IMR-90 (cell line): ENCODE data around the gene ZNF587. TPM values are rescaled to one million over a fixed set of nuclear protein-coding genes. Genes with fewer than 3 reads are reported as not detected.

Experiments
- ATAC-seq: fragments of 200-7000 bp; cut with Tn5 transposase; 2 replicates; pipeline ENCODE4 v1.9.1; 2020; ENCODE audit warnings: low read depth, mild to moderate bottlenecking, moderate library complexity
- BruUV-seq: library from RNA; stranded (reverse); fragments of 400-500 nt; replicated peaks from 2 replicates; lab custom pipeline; 2021; lab: Mats Ljungman, UMichigan
- CTCF ChIA-PET: fragments of 300-600 bp; formaldehyde crosslinking; extraction: SDS; loops from one replicate; lab custom pipeline; 2021; ENCODE audit warnings: antibody characterized with exemption; lab: Yijun Ruan, JAX
- POLR2A ChIA-PET: fragments of 300-600 bp; sonication (Branson Sonifier 250); formaldehyde crosslinking; loops from one replicate; lab custom pipeline; 2022; ENCODE audit warnings: antibody characterized with exemption; ENCODE audit not compliant: unreplicated experiment; lab: Charles Lee
- DNase-seq: peaks from one replicate; pipeline ENCODE4 v3.0.0; 2013
- H2AFZ ChIP-seq: replicated peaks from 2 replicates; pipeline ENCODE3; 2013; ENCODE audit warnings: low read length, mild to moderate bottlenecking; ENCODE audit not compliant: poor library complexity
- H2AK5ac ChIP-seq: 2 replicates; pipeline ENCODE4 v1.6.1; 2013; ENCODE audit warnings: low read depth, low read length, inconsistent platforms
- H2AK9ac ChIP-seq: replicated peaks from 2 replicates; pipeline ENCODE3; 2013; ENCODE audit warnings: mild to moderate bottlenecking, low read depth, low read length, moderate library complexity; ENCODE audit not compliant: poor library complexity
- H2BK120ac ChIP-seq: 2 replicates; pipeline ENCODE4 v1.6.1; 2013; ENCODE audit warnings: low read depth, low read length, inconsistent platforms
- H2BK15ac ChIP-seq: 3 replicates; pipeline ENCODE4 v1.6.1; 2013; ENCODE audit warnings: low read depth, low read length, inconsistent platforms
- H2BK20ac ChIP-seq: 2 replicates; pipeline ENCODE4 v1.6.1; 2013; ENCODE audit warnings: low read depth, mild to moderate bottlenecking, inconsistent platforms, low read length, moderate library complexity
- H2BK5ac ChIP-seq: 2 replicates; pipeline ENCODE4 v1.6.1; 2013; ENCODE audit warnings: mild to moderate bottlenecking, low read depth, low read length, inconsistent platforms; ENCODE audit not compliant: poor library complexity, severe bottlenecking
- H3K14ac ChIP-seq: replicated peaks from 2 replicates; pipeline ENCODE4 v1.6.1; 2013; ENCODE audit warnings: low read depth, low read length, inconsistent platforms
- H3K18ac ChIP-seq: 2 replicates; pipeline ENCODE4 v1.6.1; 2013; ENCODE audit warnings: low read depth, low read length, control low read depth
- H3K23ac ChIP-seq: 2 replicates; pipeline ENCODE4 v1.6.1; 2013; ENCODE audit warnings: low read depth, low read length, inconsistent platforms
- H3K27ac ChIP-seq: 2 replicates; pipeline ENCODE4 v1.5.1; 2013; ENCODE audit warnings: mild to moderate bottlenecking, control low read depth, low read length; ENCODE audit not compliant: insufficient read depth
- H3K27me3 ChIP-seq: 2 replicates; pipeline ENCODE4 v1.6.1; 2013; ENCODE audit warnings: low read length; ENCODE audit not compliant: control insufficient read depth, insufficient read depth
- H3K36me3 ChIP-seq: 2 replicates; pipeline ENCODE4 v1.6.1; 2013; ENCODE audit warnings: low read length, mixed read lengths; ENCODE audit not compliant: control insufficient read depth, insufficient read depth
- H3K4ac ChIP-seq: 2 replicates; pipeline ENCODE4 v1.6.1; 2013; ENCODE audit warnings: low read depth, low read length, inconsistent platforms
- H3K4me1 ChIP-seq: 2 replicates; pipeline ENCODE4 v1.6.1; 2013; ENCODE audit warnings: low read length, mixed read lengths; ENCODE audit not compliant: control insufficient read depth, insufficient read depth
- H3K4me2 ChIP-seq: 2 replicates; pipeline ENCODE4 v1.6.1; 2013; ENCODE audit warnings: low read depth, mild to moderate bottlenecking, control low read depth, low read length, moderate library complexity
- H3K4me3 ChIP-seq: 2 replicates; pipeline ENCODE4 v1.5.1; 2013; ENCODE audit warnings: low read depth, mild to moderate bottlenecking, control low read depth, low read length, moderate library complexity; ENCODE audit not compliant: insufficient read depth
- H3K56ac ChIP-seq: 2 replicates; pipeline ENCODE4 v1.6.1; 2013; ENCODE audit warnings: low read length, inconsistent platforms; ENCODE audit not compliant: insufficient read depth; ENCODE audit errors: extremely low read depth
- H3K79me1 ChIP-seq, 2 experiments: 2 replicates each; pipeline ENCODE4 v1.6.1; 2013; ENCODE audit warnings: low read length in 2 of 2, inconsistent platforms in 1 of 2, low read depth in 1 of 2
- H3K9ac ChIP-seq: 2 replicates; pipeline ENCODE4 v1.6.1; 2013; ENCODE audit warnings: low read depth, low read length, control low read depth
- H3K9me1 ChIP-seq: 2 replicates; pipeline ENCODE4 v1.6.1; 2013; ENCODE audit warnings: low read length, inconsistent platforms; ENCODE audit not compliant: insufficient read depth
- H3K9me3 ChIP-seq: 2 replicates; pipeline ENCODE4 v1.6.1; 2013; ENCODE audit warnings: low read length; ENCODE audit not compliant: control insufficient read depth, insufficient read depth
- H4K20me1 ChIP-seq: 2 replicates; pipeline ENCODE4 v1.6.1; 2013; ENCODE audit warnings: low read length, inconsistent platforms; ENCODE audit not compliant: insufficient read depth
- H4K5ac ChIP-seq: 2 replicates; pipeline ENCODE4 v1.6.1; 2013; ENCODE audit warnings: mild to moderate bottlenecking, low read depth, low read length, control low read depth
- H4K8ac ChIP-seq, 2 experiments: 2 replicates each; pipeline ENCODE4 v1.6.1; 2013; ENCODE audit warnings: low read depth in 2 of 2, low read length in 2 of 2, control low read depth in 1 of 2, inconsistent platforms in 1 of 2
- H4K91ac ChIP-seq: 2 replicates; pipeline ENCODE4 v1.6.1; 2013; ENCODE audit warnings: low read depth, low read length, inconsistent platforms; ENCODE audit not compliant: insufficient read depth
- BHLHE40 ChIP-seq: fragments of 150-350 bp; IDR thresholded peaks from 2 replicates; pipeline ENCODE4 v1.6.1; 2016; ENCODE audit warnings: mild to moderate bottlenecking, low read depth, low read length
- CEBPB ChIP-seq: IDR thresholded peaks from 2 replicates; pipeline ENCODE4 v1.6.1; 2012; ENCODE audit warnings: low read depth, low read length, improper control_type of control experiment
- CHD1 ChIP-seq: IDR thresholded peaks from 2 replicates; pipeline ENCODE4 v1.6.1; 2012; ENCODE audit warnings: low read depth, low read length, improper control_type of control experiment
- FOS ChIP-seq: fragments of 150-350 bp; IDR thresholded peaks from 2 replicates; pipeline ENCODE4 v1.6.1; 2016; ENCODE audit warnings: low read depth, low read length
- MAFK ChIP-seq: IDR thresholded peaks from 2 replicates; pipeline ENCODE4 v1.6.1; 2012; ENCODE audit warnings: low read depth, low read length, improper control_type of control experiment
- MAZ ChIP-seq: IDR thresholded peaks from 2 replicates; pipeline ENCODE4 v1.6.1; 2012; ENCODE audit warnings: low read depth, mild to moderate bottlenecking, low read length, improper control_type of control experiment, moderate library complexity, borderline replicate concordance
- MXI1 ChIP-seq: IDR thresholded peaks from 2 replicates; pipeline ENCODE4 v1.6.1; 2012; ENCODE audit warnings: low read depth, mild to moderate bottlenecking, low read length, moderate library complexity, borderline replicate concordance
- NFE2L2 ChIP-seq: fragments of 150-350 bp; IDR thresholded peaks from 2 replicates; pipeline ENCODE4 v1.6.1; 2016; ENCODE audit warnings: low read depth, mild to moderate bottlenecking, low read length
- POLR2A ChIP-seq: IDR thresholded peaks from 2 replicates; pipeline ENCODE4 v1.6.1; 2012; ENCODE audit warnings: mild to moderate bottlenecking, low read depth, low read length
- RAD21 ChIP-seq: IDR thresholded peaks from 2 replicates; pipeline ENCODE4 v1.6.1; 2012; ENCODE audit warnings: low read length, improper control_type of control experiment
- RCOR1 ChIP-seq: IDR thresholded peaks from 2 replicates; pipeline ENCODE4 v1.6.1; 2012; ENCODE audit warnings: mild to moderate bottlenecking, low read length, improper control_type of control experiment; ENCODE audit not compliant: insufficient replicate concordance
- RFX5 ChIP-seq: IDR thresholded peaks from 2 replicates; pipeline ENCODE4 v1.8.0; 2012; ENCODE audit warnings: low read depth, mild to moderate bottlenecking, low read length, moderate library complexity
- SMC3 ChIP-seq: fragments of 150-350 bp; IDR thresholded peaks from 2 replicates; pipeline ENCODE4 v1.6.1; 2016; ENCODE audit warnings: low read depth, mild to moderate bottlenecking, antibody characterized with exemption, low read length, moderate library complexity
- WGBS, 2 experiments: methylation state at CpG; one replicate each; pipeline versions ENCODE4 v1.1.5 to v1.1.7; 2013; ENCODE audit warnings: missing lambda C conversion rate in 2 of 2; ENCODE audit not compliant: insufficient read length in 1 of 2; ENCODE audit errors: extremely low coverage in 2 of 2; 5-methylcytosine and 5-hydroxymethylcytosine counted together
- dilution Hi-C: fragments of 300-500 bp; cut with HindIII; formaldehyde crosslinking; loops from one replicate; pipeline ENCODE4 v1.14.3; 2018; ENCODE audit warnings: low sequenced_read_pairs; ENCODE audit not compliant: unreplicated experiment
- in situ Hi-C: fragments of 300-500 bp; cut with MboI; formaldehyde crosslinking; loops from 3 replicates; pipeline ENCODE4 v1.14.3; 2019; ENCODE audit warnings: low sequenced_read_pairs, inconsistent platforms, mixed read lengths
- intact Hi-C: fragments of 100-400 bp; cut with micrococcal nuclease; formaldehyde crosslinking; loops from 2 replicates; pipeline ENCODE4 v1.10.0; 2022
- polyA plus RNA-seq, 3 experiments: library from polyadenylated mRNA; depleted of rRNA; stranded (reverse); fragments of >200 nt; gene quantifications; 2 replicates each; pipeline ENCODE4 v1.2.3, GENCODE V29; 2012; ENCODE audit warnings: low replicate concordance in 1 of 3
- total RNA-seq: library from RNA; depleted of rRNA; stranded (reverse); fragments of >200 nt; gene quantifications from 2 replicates; pipeline ENCODE4 v1.2.3, GENCODE V29; 2012
- TF ChIP-seq, protein P1 (sequence below): conservative IDR thresholded peaks from 2 replicates; pipeline ENCODE4 v1.5.1; 2012; ENCODE audit warnings: mild to moderate bottlenecking, low read depth, low read length, improper control_type of control experiment
- TF ChIP-seq, protein P2 (sequence below): fragments of 150-350 bp; IDR thresholded peaks from 2 replicates; pipeline ENCODE4 v1.6.1; 2017; ENCODE audit warnings: mild to moderate bottlenecking, antibody characterized with exemption, low read length, low read depth
- TF ChIP-seq, protein P3 (sequence below): fragments of 150-350 bp; IDR thresholded peaks from 2 replicates; pipeline ENCODE4 v1.6.1; 2016; ENCODE audit warnings: low read depth, mild to moderate bottlenecking, low read length, moderate library complexity, borderline replicate concordance

Gene ZNF587
- total and polyA plus RNA-seq, 2 of the 4 experiments (the other 2 are of a cell fraction): 14.0 to 43.7 TPM

DNA sequence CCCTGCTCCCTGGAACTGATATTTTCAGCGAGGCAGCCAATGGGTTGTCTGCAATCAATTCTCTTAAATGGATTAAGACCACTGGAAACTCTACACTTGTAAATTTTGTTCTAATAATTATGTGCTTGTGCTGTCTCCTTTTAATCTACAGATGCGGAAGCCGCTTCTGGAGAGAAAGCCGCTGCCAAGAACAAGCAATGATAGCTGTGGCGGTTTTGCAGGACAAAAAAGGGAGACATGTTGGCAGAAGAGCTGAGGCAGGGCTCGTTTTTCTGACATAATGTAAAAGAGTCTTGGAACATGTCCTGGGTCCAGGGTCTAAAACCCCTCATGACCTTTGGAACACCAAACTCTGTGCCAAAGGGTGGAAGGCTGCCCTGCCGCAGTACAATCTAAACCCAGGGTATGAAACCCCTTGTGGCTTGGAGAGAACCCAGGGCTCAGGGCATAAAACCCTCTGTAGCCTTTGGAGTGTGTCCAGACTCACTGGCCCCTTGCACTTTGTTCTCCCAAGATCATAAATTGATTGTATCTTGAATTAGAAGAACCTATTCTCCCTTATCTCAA, 54.0 kb downstream of the ZNF587 start:
- Histone ChIP-seq H3K9me1 (no peaks in the 10 kb centered on the region), H2BK120ac (no peak overlapping the region), H3K27ac (no peak overlapping the region), H3K4me3 (no peak overlapping the region), H2AFZ (no peak overlapping the region), H2AK5ac (no peak overlapping the region), H3K14ac (no peak overlapping the region), H2BK5ac (no peak overlapping the region), H3K23ac (no peak overlapping the region), H3K9me3 (peaks cover 5% of the 10 kb centered on the region; the same call in 1 of the 2 replicates), H3K18ac (no peak overlapping the region), H2BK20ac (no peak overlapping the region), H3K27me3 (no peaks in the 10 kb centered on the region), H3K4ac (no peak overlapping the region), H4K5ac (no peak overlapping the region), H3K79me1 (no peaks in the 10 kb centered on the region; a peak in 2 of 4 replicates), H3K36me3 (peaks cover 17% of the 10 kb centered on the region), H3K56ac (no peak overlapping the region), H2AK9ac (no peak overlapping the region), H4K91ac (no peak overlapping the region), H3K4me2 (no peak overlapping the region), H4K20me1 (no peaks in the 10 kb centered on the region), H3K4me1 (no peaks in the 10 kb centered on the region), H4K8ac (no peak overlapping the region), H2BK15ac (no peak overlapping the region), H3K9ac (no peak overlapping the region)
- no CpG with 5 or more reads among the region's 7 CpGs for WGBS, 2 experiments
- BruUV-seq: no TSS peak
- DNase-seq (no peak), ATAC-seq (no peak)
- in situ Hi-C loops (no loop called here), intact Hi-C loops (loop anchor here (1.0 kb wide), 1 partner anchor 165 kb away; no protein-coding TSS in a partner anchor), dilution Hi-C loops (no loop called here)
- POLR2A ChIA-PET: no interaction called here
- no peak for TF ChIP-seq MAFK
- no peak for TF ChIP-seq POLR2A
- no peak for TF ChIP-seq CEBPB
- no peak for TF ChIP-seq BHLHE40
- no peak for TF ChIP-seq RAD21
- no peak for TF ChIP-seq NFE2L2
- TF ChIP-seq, protein P1, sequence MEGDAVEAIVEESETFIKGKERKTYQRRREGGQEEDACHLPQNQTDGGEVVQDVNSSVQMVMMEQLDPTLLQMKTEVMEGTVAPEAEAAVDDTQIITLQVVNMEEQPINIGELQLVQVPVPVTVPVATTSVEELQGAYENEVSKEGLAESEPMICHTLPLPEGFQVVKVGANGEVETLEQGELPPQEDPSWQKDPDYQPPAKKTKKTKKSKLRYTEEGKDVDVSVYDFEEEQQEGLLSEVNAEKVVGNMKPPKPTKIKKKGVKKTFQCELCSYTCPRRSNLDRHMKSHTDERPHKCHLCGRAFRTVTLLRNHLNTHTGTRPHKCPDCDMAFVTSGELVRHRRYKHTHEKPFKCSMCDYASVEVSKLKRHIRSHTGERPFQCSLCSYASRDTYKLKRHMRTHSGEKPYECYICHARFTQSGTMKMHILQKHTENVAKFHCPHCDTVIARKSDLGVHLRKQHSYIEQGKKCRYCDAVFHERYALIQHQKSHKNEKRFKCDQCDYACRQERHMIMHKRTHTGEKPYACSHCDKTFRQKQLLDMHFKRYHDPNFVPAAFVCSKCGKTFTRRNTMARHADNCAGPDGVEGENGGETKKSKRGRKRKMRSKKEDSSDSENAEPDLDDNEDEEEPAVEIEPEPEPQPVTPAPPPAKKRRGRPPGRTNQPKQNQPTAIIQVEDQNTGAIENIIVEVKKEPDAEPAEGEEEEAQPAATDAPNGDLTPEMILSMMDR: no peak
- TF ChIP-seq RCOR1: no peak
- no peak for TF ChIP-seq MAZ
- TF ChIP-seq, protein P2, sequence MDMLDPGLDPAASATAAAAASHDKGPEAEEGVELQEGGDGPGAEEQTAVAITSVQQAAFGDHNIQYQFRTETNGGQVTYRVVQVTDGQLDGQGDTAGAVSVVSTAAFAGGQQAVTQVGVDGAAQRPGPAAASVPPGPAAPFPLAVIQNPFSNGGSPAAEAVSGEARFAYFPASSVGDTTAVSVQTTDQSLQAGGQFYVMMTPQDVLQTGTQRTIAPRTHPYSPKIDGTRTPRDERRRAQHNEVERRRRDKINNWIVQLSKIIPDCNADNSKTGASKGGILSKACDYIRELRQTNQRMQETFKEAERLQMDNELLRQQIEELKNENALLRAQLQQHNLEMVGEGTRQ: no peak
- TF ChIP-seq RFX5: no peak
- TF ChIP-seq MXI1: no peak
- TF ChIP-seq, protein P3, sequence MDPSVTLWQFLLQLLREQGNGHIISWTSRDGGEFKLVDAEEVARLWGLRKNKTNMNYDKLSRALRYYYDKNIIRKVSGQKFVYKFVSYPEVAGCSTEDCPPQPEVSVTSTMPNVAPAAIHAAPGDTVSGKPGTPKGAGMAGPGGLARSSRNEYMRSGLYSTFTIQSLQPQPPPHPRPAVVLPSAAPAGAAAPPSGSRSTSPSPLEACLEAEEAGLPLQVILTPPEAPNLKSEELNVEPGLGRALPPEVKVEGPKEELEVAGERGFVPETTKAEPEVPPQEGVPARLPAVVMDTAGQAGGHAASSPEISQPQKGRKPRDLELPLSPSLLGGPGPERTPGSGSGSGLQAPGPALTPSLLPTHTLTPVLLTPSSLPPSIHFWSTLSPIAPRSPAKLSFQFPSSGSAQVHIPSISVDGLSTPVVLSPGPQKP: no peak
- TF ChIP-seq CHD1: no peak
- TF ChIP-seq SMC3: no peak
- TF ChIP-seq FOS: no peak
- CTCF ChIA-PET: no interaction called here
